ENCODE results near the gene BCL2L1.

GRCh38 chr20:31661625-31662371 is 60.9 kb downstream of the BCL2L1 start:
- TF ChIP-seq CTCF (IDR thresholded peaks at IDR 0.05), result peak; percentile 87
- TF ChIP-seq ZFX (IDR thresholded peaks at IDR 0.05; ENCODE audit: borderline replicate concordance), result no peak

Measured in 22Rv1 (cell line).